ENCODE measurements around the gene SLC9A5.

The SLC9A5 gene

GRCh38 chr16:67310561-67310960 lies 61.8 kb downstream of the SLC9A5 start:
- no peak for DNase-seq (ENCODE audit: low read depth in 2 of 2)

- peak; percentile 53 to 70 for DNase-seq (ENCODE audit: low read depth in 2 of 2)
Measured at GRCh38 chr16:67311607-67312488, 63.1 kb downstream of the SLC9A5 start.

- no peak for DNase-seq (ENCODE audit: low read depth in 2 of 2)
Measured at GRCh38 chr16:67312719-67313118, 63.9 kb downstream of the SLC9A5 start.

- DNase-seq (ENCODE audit: low read depth in 2 of 2): no peak
Measured at GRCh38 chr16:67317853-67318252, 69.1 kb downstream of the SLC9A5 start.

Data from stimulated activated CD4-positive, alpha-beta T cell treated with anti-CD3 and anti-CD28 coated beads, Interleukin-1b, Interleukin-23, amount 100 ng/mL, for 4 hours (primary cell).